ENCODE data around the gene RAMP3. TPM values are rescaled to one million over a fixed set of nuclear protein-coding genes. Genes with fewer than 3 reads are reported as not detected.

The RAMP3 gene
- total RNA-seq, 1 experiment from 2014 or later, result not detected

DNA sequence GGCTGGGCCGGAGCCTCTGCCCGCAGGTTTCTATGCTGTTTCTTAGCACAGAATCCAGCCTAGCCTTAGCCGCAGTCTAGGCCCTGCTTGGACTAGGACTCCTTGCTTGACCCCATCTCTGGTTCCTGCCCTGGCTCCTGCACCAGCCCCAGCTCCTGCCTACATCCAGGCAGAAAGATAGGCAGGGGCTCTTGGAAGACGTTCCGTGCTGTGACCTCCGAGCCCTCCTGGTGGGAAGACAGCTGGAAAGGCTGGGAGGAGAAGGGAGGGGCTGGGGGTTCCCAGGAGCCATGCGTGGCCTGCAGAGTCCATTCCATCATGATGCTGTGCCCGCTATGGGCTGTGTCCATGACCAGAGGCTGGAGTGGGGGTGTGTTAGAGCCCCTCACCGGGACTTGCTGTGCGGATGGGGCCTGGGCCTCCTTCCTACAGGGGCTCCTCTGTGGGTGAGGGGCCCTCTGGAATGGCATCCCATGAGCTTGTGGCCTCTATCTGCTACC lies 26.2 kb downstream of the RAMP3 start:
- ChIA-PET POLR2A (ENCODE audit: unreplicated experiment) (no interaction called here), CTCF (no interaction called here)
- H3K27ac ChIP-seq, result no peak overlapping the region
- TF ChIP-seq, protein P1, sequence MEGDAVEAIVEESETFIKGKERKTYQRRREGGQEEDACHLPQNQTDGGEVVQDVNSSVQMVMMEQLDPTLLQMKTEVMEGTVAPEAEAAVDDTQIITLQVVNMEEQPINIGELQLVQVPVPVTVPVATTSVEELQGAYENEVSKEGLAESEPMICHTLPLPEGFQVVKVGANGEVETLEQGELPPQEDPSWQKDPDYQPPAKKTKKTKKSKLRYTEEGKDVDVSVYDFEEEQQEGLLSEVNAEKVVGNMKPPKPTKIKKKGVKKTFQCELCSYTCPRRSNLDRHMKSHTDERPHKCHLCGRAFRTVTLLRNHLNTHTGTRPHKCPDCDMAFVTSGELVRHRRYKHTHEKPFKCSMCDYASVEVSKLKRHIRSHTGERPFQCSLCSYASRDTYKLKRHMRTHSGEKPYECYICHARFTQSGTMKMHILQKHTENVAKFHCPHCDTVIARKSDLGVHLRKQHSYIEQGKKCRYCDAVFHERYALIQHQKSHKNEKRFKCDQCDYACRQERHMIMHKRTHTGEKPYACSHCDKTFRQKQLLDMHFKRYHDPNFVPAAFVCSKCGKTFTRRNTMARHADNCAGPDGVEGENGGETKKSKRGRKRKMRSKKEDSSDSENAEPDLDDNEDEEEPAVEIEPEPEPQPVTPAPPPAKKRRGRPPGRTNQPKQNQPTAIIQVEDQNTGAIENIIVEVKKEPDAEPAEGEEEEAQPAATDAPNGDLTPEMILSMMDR (conservative IDR thresholded peaks at IDR 0.05), result no peak
- no peak for TF ChIP-seq EZH2 (IDR thresholded peaks at IDR 0.05; ENCODE audit: low read depth)
- no peak overlapping the region for H2AFZ ChIP-seq
- H4K20me1 ChIP-seq (ENCODE audit: insufficient read depth), result no peaks in the 10 kb centered on the region
- H3K4me2 ChIP-seq, result no peak overlapping the region
- no peaks in the 10 kb centered on the region for H3K36me3 ChIP-seq (ENCODE audit: low read depth)
- H3K9me2 ChIP-seq (ENCODE audit: insufficient read depth), result no peaks in the 10 kb centered on the region
- peaks cover 99% of the 10 kb centered on the region for H3K27me3 ChIP-seq (ENCODE audit: insufficient read depth, low read depth)
- no TSS peak for BruUV-seq (replicated peaks)
- no peak for DNase-seq
- no peak overlapping the region for H3K4me3 ChIP-seq
- no peaks in the 10 kb centered on the region for H3K4me1 ChIP-seq (replicated peaks; ENCODE audit: insufficient read depth)
- no peaks in the 10 kb centered on the region for H3F3A ChIP-seq (ENCODE audit: insufficient read depth, low read depth)
- H3K9me3 ChIP-seq (ENCODE audit: insufficient read depth, low read depth), result no peaks in the 10 kb centered on the region
- intact Hi-C loops (cut with micrococcal nuclease; ENCODE audit: unreplicated experiment), result no loop called here
- H3K79me2 ChIP-seq (ENCODE audit: low read depth), result no peaks in the 10 kb centered on the region

DNA sequence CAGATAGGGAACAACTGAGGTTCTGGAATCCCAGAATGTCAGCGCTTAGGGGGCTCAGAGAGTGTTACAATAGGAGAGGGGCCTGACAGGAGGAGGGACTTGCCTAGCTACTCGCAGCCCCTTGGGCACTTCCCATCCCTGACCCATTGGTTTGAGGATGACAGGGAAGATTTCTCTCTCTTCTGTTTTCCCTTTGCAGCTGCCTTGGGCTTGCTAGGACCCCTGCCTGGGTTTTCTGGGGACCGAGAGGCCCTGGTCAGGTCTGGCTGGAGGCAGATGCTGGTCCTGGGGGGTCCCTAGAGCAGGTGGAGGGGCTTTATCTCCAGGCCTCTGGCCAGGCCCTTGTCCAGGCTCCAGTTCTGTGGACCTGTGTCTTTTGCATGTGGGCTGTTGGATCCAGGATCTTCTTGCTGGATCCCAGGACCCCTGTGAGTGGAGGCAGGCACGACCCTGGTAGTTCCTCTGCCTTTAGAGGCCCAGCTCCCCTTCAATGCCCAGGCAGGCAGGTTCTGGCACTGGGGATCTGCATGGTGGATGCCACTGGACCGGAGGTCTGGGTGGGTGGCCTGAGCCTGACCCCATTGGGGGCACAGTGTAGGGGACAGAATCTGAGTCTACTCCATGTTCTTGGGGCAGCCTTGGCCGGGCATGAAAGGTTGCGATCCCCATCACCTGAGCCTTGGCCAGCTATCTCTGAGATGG lies 26.9 kb downstream of the RAMP3 start:
- H3K4me2 ChIP-seq, result no peak overlapping the region
- peaks cover 99% of the 10 kb centered on the region for H3K27me3 ChIP-seq (ENCODE audit: insufficient read depth, low read depth)
- ChIA-PET CTCF (no interaction called here), POLR2A (ENCODE audit: unreplicated experiment) (no interaction called here)
- BruUV-seq (replicated peaks), result no TSS peak
- H2AFZ ChIP-seq, result no peak overlapping the region
- H3F3A ChIP-seq (ENCODE audit: insufficient read depth, low read depth), result no peaks in the 10 kb centered on the region
- no peaks in the 10 kb centered on the region for H4K20me1 ChIP-seq (ENCODE audit: insufficient read depth)
- no peaks in the 10 kb centered on the region for H3K4me1 ChIP-seq (replicated peaks; ENCODE audit: insufficient read depth)
- no peaks in the 10 kb centered on the region for H3K9me3 ChIP-seq (ENCODE audit: insufficient read depth, low read depth)
- DNase-seq, result no peak
- H3K36me3 ChIP-seq (ENCODE audit: low read depth), result no peaks in the 10 kb centered on the region
- no peak overlapping the region for H3K27ac ChIP-seq
- intact Hi-C loops (cut with micrococcal nuclease; ENCODE audit: unreplicated experiment), result no loop called here
- H3K9me2 ChIP-seq (ENCODE audit: insufficient read depth), result no peaks in the 10 kb centered on the region
- H3K4me3 ChIP-seq, result no peak overlapping the region
- TF ChIP-seq, protein P1 (conservative IDR thresholded peaks at IDR 0.05), result no peak
- no peak for TF ChIP-seq EZH2 (IDR thresholded peaks at IDR 0.05; ENCODE audit: low read depth)
- H3K79me2 ChIP-seq (ENCODE audit: low read depth), result no peaks in the 10 kb centered on the region

DNA sequence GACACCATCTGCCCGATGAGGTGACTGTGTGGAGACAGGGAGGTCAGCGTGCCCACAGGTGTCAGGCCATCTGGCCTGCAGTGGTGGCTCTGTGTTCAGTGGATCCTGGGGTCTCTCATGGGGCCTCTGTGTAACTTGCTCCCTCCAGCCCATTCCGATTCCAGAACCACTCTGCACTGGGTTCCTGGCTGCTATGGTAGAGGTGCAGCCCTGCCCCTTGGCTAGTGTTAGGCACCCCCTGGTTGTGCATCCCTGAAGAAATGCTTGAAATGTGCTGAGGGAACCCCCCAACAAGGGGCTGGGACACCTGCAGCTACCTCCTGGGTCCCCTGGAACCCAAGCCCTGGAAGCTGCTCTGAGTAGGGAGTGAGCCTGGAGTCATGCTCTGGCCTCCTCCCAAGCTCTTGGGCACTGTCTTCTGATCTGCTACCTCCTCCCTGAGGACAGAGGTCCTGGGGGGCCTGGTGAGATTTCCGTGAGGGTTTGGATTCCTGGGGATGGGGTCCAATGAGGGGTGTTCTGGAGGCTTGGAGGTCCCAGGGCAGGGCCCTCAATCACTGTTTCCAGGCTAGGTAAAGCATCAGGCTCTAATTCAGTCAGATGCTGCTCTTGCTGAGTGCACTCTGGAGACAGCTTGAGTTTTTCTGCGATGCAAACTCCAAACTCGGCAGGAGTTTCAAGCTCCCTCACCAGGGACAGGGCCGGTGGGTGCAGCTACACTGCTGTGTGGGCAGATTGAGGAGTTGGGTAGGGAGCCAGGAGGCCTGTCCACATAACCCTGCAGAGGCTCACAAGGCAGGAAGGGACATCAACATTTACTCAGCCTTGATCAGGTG lies 27.7 kb downstream of the RAMP3 start:
- Histone ChIP-seq H3K4me1 (replicated peaks; ENCODE audit: insufficient read depth) (no peaks in the 10 kb centered on the region), H3F3A (ENCODE audit: insufficient read depth, low read depth) (no peaks in the 10 kb centered on the region), H3K79me2 (ENCODE audit: low read depth) (no peaks in the 10 kb centered on the region), H3K9me2 (ENCODE audit: insufficient read depth) (no peaks in the 10 kb centered on the region), H3K27ac (no peak overlapping the region), H3K27me3 (ENCODE audit: insufficient read depth, low read depth) (peaks cover 99% of the 10 kb centered on the region), H4K20me1 (ENCODE audit: insufficient read depth) (no peaks in the 10 kb centered on the region), H3K36me3 (ENCODE audit: low read depth) (no peaks in the 10 kb centered on the region), H3K4me3 (no peak overlapping the region), H2AFZ (no peak overlapping the region), H3K9me3 (ENCODE audit: insufficient read depth, low read depth) (no peaks in the 10 kb centered on the region), H3K4me2 (no peak overlapping the region)
- POLR2A ChIA-PET (ENCODE audit: unreplicated experiment), result interaction anchor here (0.6 kb wide), 1 partner anchor 157 kb away, joined by 5 read pairs; no protein-coding TSS in a partner anchor
- DNase-seq, result no peak
- TF ChIP-seq EZH2 (IDR thresholded peaks at IDR 0.05; ENCODE audit: low read depth), result no peak
- TF ChIP-seq, protein P1 (conservative IDR thresholded peaks at IDR 0.05), result no peak
- CTCF ChIA-PET, result no interaction called here
- BruUV-seq (replicated peaks), result no TSS peak
- intact Hi-C loops (cut with micrococcal nuclease; ENCODE audit: unreplicated experiment), result no loop called here
